ENCODE data around the gene CLEC3B.

Gene CLEC3B

GRCh38 chr3:44995142-44995770, 30.8 kb upstream of the CLEC3B start:
- Histone ChIP-seq H3K27ac (ENCODE audit: poor library complexity, severe bottlenecking) (peak overlapping the region; percentile 81), H3K9me3 (ENCODE audit: severe bottlenecking) (no peaks in the 10 kb centered on the region), H3K27me3 (ENCODE audit: insufficient read depth, poor library complexity, severe bottlenecking) (no peaks in the 10 kb centered on the region), H3K4me1 (ENCODE audit: insufficient read depth, poor library complexity, severe bottlenecking) (peaks cover 37% of the 10 kb centered on the region), H3K36me3 (ENCODE audit: low read depth) (peaks cover 72% of the 10 kb centered on the region), H3K4me3 (ENCODE audit: severe bottlenecking) (no peak overlapping the region)
- TF ChIP-seq CTCF (IDR thresholded peaks at IDR 0.05; ENCODE audit: poor library complexity, severe bottlenecking), result no peak
- DNase-seq (ENCODE audit: low spot score) (no peak), ATAC-seq (ENCODE audit: low read depth) (no peak)

- H3K4me3 ChIP-seq (ENCODE audit: severe bottlenecking), result no peak overlapping the region
- H3K9me3 ChIP-seq (ENCODE audit: severe bottlenecking), result no peaks in the 10 kb centered on the region
- ATAC-seq (ENCODE audit: low read depth), result no peak
- no peak for TF ChIP-seq CTCF (IDR thresholded peaks at IDR 0.05; ENCODE audit: poor library complexity, severe bottlenecking)
- no peak for DNase-seq (ENCODE audit: low spot score)
- H3K4me1 ChIP-seq (ENCODE audit: insufficient read depth, poor library complexity, severe bottlenecking), result peaks cover 37% of the 10 kb centered on the region
- peaks cover 70% of the 10 kb centered on the region for H3K36me3 ChIP-seq (ENCODE audit: low read depth)
- H3K27me3 ChIP-seq (ENCODE audit: insufficient read depth, poor library complexity, severe bottlenecking), result no peaks in the 10 kb centered on the region
- H3K27ac ChIP-seq (ENCODE audit: poor library complexity, severe bottlenecking), result no peak overlapping the region
Observed at GRCh38 chr3:44996556-44996969, 29.5 kb upstream of the CLEC3B start.

GRCh38 chr3:44999782-45000181, 26.3 kb upstream of the CLEC3B start:
- DNase-seq (ENCODE audit: low spot score) (no peak), ATAC-seq (ENCODE audit: low read depth) (no peak)
- Histone ChIP-seq H3K36me3 (ENCODE audit: low read depth) (peaks cover 87% of the 10 kb centered on the region), H3K27ac (ENCODE audit: poor library complexity, severe bottlenecking) (no peak overlapping the region), H3K9me3 (ENCODE audit: severe bottlenecking) (no peaks in the 10 kb centered on the region), H3K4me3 (ENCODE audit: severe bottlenecking) (no peak overlapping the region), H3K27me3 (ENCODE audit: insufficient read depth, poor library complexity, severe bottlenecking) (no peaks in the 10 kb centered on the region), H3K4me1 (ENCODE audit: insufficient read depth, poor library complexity, severe bottlenecking) (peaks cover 9% of the 10 kb centered on the region)
- TF ChIP-seq CTCF (IDR thresholded peaks at IDR 0.05; ENCODE audit: poor library complexity, severe bottlenecking), result no peak

- no peak overlapping the region for H3K27ac ChIP-seq (ENCODE audit: poor library complexity, severe bottlenecking)
- no peak for ATAC-seq (ENCODE audit: low read depth)
- TF ChIP-seq CTCF (IDR thresholded peaks at IDR 0.05; ENCODE audit: poor library complexity, severe bottlenecking), result no peak
- no peaks in the 10 kb centered on the region for H3K9me3 ChIP-seq (ENCODE audit: severe bottlenecking)
- DNase-seq (ENCODE audit: low spot score), result no peak
- no peaks in the 10 kb centered on the region for H3K4me1 ChIP-seq (ENCODE audit: insufficient read depth, poor library complexity, severe bottlenecking)
- no peaks in the 10 kb centered on the region for H3K27me3 ChIP-seq (ENCODE audit: insufficient read depth, poor library complexity, severe bottlenecking)
- no peak overlapping the region for H3K4me3 ChIP-seq (ENCODE audit: severe bottlenecking)
- H3K36me3 ChIP-seq (ENCODE audit: low read depth), result peaks cover 92% of the 10 kb centered on the region
Observed at GRCh38 chr3:45000823-45001222, 25.3 kb upstream of the CLEC3B start.

- H3K4me3 ChIP-seq (ENCODE audit: severe bottlenecking), result no peak overlapping the region
- TF ChIP-seq CTCF (IDR thresholded peaks at IDR 0.05; ENCODE audit: poor library complexity, severe bottlenecking), result peak; percentile 13
- DNase-seq (ENCODE audit: low spot score) (no peak), ATAC-seq (ENCODE audit: low read depth) (no peak)
- H3K4me1 ChIP-seq (ENCODE audit: insufficient read depth, poor library complexity, severe bottlenecking), result no peaks in the 10 kb centered on the region
- no peaks in the 10 kb centered on the region for H3K9me3 ChIP-seq (ENCODE audit: severe bottlenecking)
- H3K27me3 ChIP-seq (ENCODE audit: insufficient read depth, poor library complexity, severe bottlenecking), result no peaks in the 10 kb centered on the region
- no peak overlapping the region for H3K27ac ChIP-seq (ENCODE audit: poor library complexity, severe bottlenecking)
- H3K36me3 ChIP-seq (ENCODE audit: low read depth), result peaks cover 83% of the 10 kb centered on the region
Observed at GRCh38 chr3:45001738-45002137, 24.4 kb upstream of the CLEC3B start.
